BJ (cell line): Measurements from ENCODE around the gene PYDC1. TPM values are rescaled to one million over a fixed set of nuclear protein-coding genes. Genes with fewer than 3 reads are reported as not detected.
"Not testable (repeated sequence)": the region's sequence is repeated elsewhere in the genome, so short reads cannot be mapped to it uniquely, and the experiment has no call there.

Experiments used
- CTCF ChIA-PET: fragments of 350-600 bp; formaldehyde crosslinking; extraction: SDS; loops from one replicate; lab custom pipeline; 2021; ENCODE audit warnings: antibody characterized with exemption, inconsistent platforms; lab: Yijun Ruan, JAX
- POLR2A ChIA-PET: fragments of 300-600 bp; sonication (Branson Sonifier 250); formaldehyde crosslinking; extraction: SDS; loops from one replicate; lab custom pipeline; 2021; ENCODE audit warnings: antibody characterized with exemption; lab: Charles Lee
- DNase-seq: peaks from one replicate; pipeline ENCODE4 v3.0.0-alpha.2; 2011; ENCODE audit warnings: low read depth
- H3K27me3 ChIP-seq: 2 replicates; pipeline ENCODE4 v1.6.0; 2011; ENCODE audit warnings: low read length; ENCODE audit not compliant: control insufficient read depth, insufficient read depth
- H3K36me3 ChIP-seq: 2 replicates; pipeline ENCODE4 v1.5.1; 2011; ENCODE audit warnings: low read length; ENCODE audit not compliant: control insufficient read depth, insufficient read depth
- H3K4me3 ChIP-seq: 2 replicates; pipeline ENCODE4 v1.5.1; 2011; ENCODE audit warnings: low read depth, mild to moderate bottlenecking, control low read depth, low read length
- CTCF ChIP-seq: IDR thresholded peaks from 2 replicates; pipeline ENCODE4 v1.5.1; 2011; ENCODE audit warnings: low read depth, mild to moderate bottlenecking, control low read depth, inconsistent platforms, low read length, moderate library complexity; ENCODE audit not compliant: insufficient read depth
- polyA plus RNA-seq: library from polyadenylated mRNA; depleted of rRNA; stranded (reverse); fragments of >200 nt; gene quantifications from 2 replicates; pipeline ENCODE4 v1.2.3, GENCODE V29; 2011

PYDC1 gene
- polyA plus RNA-seq, 1 experiment = not detected

DNA sequence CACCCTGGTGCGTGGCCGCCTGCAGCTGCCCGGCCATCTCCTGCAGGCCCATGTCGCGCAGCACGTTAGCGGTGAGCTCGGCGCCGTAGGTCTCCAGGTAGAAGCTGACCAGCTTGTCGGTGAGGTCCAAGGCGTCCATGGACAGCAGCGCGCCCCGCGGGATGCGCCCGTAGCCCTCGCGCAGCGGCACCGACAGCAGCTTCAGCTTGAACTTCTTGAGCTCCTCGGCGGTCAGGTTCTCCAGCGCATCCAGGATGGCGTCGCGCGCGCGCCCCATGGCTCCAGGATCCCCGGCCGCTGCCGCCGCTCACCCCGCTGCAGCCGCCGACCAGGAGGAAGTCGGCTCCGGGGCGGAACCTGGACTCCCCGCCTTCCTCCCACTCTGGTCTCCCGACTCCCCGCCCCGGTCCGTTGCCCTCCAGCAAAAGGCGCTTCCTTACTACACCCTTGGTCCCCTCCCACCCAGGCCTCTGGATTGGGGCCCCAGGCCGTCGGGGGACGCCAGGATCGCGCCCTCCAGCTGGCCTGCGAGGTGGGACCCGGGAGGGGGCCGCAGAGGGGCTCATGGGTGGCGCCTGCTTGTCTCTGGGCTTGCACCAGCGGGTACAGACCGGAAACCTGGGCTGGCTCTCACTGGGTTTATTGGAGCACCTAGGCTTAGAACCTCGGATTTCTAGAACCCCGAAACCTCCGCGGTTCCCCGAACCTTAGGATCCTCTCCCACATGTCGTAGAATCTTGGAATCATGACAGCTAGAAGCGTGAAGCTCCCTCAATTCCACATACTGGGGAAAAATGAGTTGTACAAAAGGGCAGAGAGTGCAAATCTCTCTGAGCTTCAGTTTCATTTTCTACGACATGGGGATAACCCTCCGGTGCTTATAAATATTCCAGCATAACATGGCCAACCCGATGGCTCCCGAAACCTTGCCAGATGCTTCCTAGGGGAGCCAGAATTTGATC, 14.2 kb downstream of the PYDC1 start, which contains the start of gene PYCARD:
Gene PYCARD (minus strand): TSS at position 347 of the 962 bp plus-strand sequence. CDS start 70 bp downstream, at position 277.
- Histone ChIP-seq H3K27me3 (peaks cover 9% of the 10 kb centered on the region), H3K4me3 (peak within 1 kb of the TSS; percentile 66), H3K36me3 (peaks cover 2% of the 10 kb centered on the region; the same call in 1 of the 2 replicates)
- DNase-seq = no peak
- CTCF ChIA-PET = interaction anchor here (0.6 to 2.8 kb wide), 7 partner anchors 11 to 655 kb away, joined by 3 to 12 read pairs (median 3); partner anchors contain the start of genes TRIM72 and ZNF843
- POLR2A ChIA-PET = interaction anchor here (1.0 kb wide), 1 partner anchor 23 kb away, joined by 5 read pairs; the partner anchor contains the start of gene FUS
- TF ChIP-seq CTCF = no peak

DNA sequence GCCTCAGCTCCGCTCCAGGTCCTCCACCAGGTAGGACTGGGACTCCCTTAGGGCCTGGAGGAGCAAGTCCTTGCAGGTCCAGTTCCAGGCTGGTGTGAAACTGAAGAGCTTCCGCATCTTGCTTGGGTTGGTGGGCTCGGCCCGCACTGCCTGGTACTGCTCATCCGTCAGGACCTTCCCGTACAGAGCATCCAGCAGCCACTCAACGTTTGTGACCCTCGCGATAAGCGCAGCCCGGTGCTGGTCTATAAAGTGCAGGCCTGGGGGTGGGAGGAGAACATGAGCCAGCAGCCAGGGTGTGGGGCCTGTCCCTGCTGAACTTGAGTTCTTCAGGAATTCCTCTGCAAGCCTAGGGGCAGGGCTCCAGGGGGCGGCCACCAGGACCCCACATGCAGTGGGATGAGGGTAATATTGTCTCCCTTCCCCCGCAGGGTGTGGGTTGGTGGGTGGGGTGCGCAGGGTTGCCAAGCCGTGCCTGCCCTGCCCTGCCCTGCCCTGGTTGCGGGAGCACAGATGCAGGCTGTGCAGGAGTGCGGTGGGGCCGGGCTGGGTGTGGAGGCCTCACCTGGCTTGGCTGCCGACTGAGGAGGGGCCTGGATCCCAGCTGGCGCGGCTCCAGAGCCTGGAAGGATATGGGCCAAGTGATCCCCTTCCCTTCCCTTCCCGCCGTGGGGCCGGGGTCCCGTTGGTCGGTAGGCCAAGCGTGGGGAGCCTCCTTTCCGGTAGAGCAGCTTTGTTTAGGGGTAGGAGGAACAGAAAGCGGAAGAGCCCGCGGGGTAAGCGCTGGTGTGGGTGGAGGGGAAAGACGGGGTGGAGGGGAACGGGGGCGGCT, 15.1 kb downstream of the PYDC1 start:
- peak overlapping the region; percentile 66 for H3K4me3 ChIP-seq
- DNase-seq = no peak
- CTCF ChIA-PET = interaction anchor here (0.6 to 2.8 kb wide), 7 partner anchors 12 to 241 kb away, joined by 3 to 12 read pairs (median 3); partner anchors contain the start of genes PYDC1, TRIM72 and ZNF843
- TF ChIP-seq CTCF = no peak
- POLR2A ChIA-PET = interaction anchor here (1.0 kb wide), 1 partner anchor 22 kb away, joined by 5 read pairs; the partner anchor contains the start of gene FUS
- peaks cover 3% of the 10 kb centered on the region for H3K36me3 ChIP-seq
- peaks cover 3% of the 10 kb centered on the region; the same call in 1 of the 2 replicates for H3K27me3 ChIP-seq

- TF ChIP-seq CTCF = 0 out of 2 replicates have a peak, but pooled peaks have one; percentile 7
- ChIA-PET POLR2A (no interaction called here), CTCF (interaction anchor here (1.3 to 2.8 kb wide), 6 partner anchors 13 to 242 kb away, joined by 3 to 12 read pairs (median 3); partner anchors contain the start of genes PYDC1, TRIM72 and ZNF843)
- Histone ChIP-seq H3K36me3 (peaks cover 7% of the 10 kb centered on the region), H3K4me3 (peak overlapping the region; percentile 66; the same call in 1 of the 2 replicates), H3K27me3 (no peaks in the 10 kb centered on the region)
- DNase-seq = no peak
Measured at GRCh38 chr16:31200821-31201568, 15.9 kb downstream of the PYDC1 start.

- H3K4me3 ChIP-seq, DNase-seq, H3K27me3 ChIP-seq, POLR2A ChIA-PET, H3K36me3 ChIP-seq: not testable (repeated sequence)
- CTCF ChIA-PET = interaction anchor here (1.4 to 2.8 kb wide), 3 partner anchors 17 to 243 kb away, joined by 3 to 12 read pairs (median 5); partner anchors contain the start of genes PYDC1 and ZNF843
Measured at GRCh38 chr16:31200111-31200510, 16.8 kb downstream of the PYDC1 start.
